ENCODE measurements around the gene PCDH9.

Gene PCDH9

DNA sequence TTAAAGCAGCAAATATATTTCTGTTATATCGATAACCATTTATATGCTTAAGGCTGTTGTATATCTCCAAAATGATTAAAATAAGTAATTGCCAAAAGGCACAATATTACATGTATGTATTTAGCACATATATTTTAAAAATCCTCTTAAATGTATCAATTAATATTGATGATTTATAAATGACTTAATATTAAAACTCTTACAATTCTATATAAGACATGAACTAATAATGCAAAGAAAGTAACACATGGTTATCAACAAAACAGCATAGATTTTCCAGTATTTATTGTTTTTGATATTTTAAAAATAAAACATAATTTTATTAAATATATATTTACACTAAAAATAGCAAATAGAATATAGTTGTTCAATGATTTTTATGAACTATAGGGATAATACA is 32.4 kb downstream of the PCDH9 start:
- H2AFZ ChIP-seq (ENCODE audit: low read length), result no peak overlapping the region
- H3K9ac ChIP-seq (ENCODE audit: low read length), result no peak overlapping the region
- peaks cover 16% of the 10 kb centered on the region for H3K4me1 ChIP-seq (ENCODE audit: insufficient read depth, low read length, severe bottlenecking)
- H3K27ac ChIP-seq (ENCODE audit: low read depth, low read length, poor library complexity, severe bottlenecking), result no peak overlapping the region
- no peak overlapping the region for H3K4me3 ChIP-seq (ENCODE audit: low read depth, low read length, poor library complexity, severe bottlenecking)
- H4K20me1 ChIP-seq (ENCODE audit: insufficient read depth, low read length), result no peaks in the 10 kb centered on the region
- H3K27me3 ChIP-seq (ENCODE audit: insufficient read depth, low read length), result no peaks in the 10 kb centered on the region
- no peaks in the 10 kb centered on the region; the same call in 1 of the 2 replicates for H3K36me3 ChIP-seq (ENCODE audit: insufficient read depth, low read length)
- peaks cover 7% of the 10 kb centered on the region; the same call in 1 of the 2 replicates for H3K9me3 ChIP-seq (ENCODE audit: low read length)
- TF ChIP-seq, protein P1, sequence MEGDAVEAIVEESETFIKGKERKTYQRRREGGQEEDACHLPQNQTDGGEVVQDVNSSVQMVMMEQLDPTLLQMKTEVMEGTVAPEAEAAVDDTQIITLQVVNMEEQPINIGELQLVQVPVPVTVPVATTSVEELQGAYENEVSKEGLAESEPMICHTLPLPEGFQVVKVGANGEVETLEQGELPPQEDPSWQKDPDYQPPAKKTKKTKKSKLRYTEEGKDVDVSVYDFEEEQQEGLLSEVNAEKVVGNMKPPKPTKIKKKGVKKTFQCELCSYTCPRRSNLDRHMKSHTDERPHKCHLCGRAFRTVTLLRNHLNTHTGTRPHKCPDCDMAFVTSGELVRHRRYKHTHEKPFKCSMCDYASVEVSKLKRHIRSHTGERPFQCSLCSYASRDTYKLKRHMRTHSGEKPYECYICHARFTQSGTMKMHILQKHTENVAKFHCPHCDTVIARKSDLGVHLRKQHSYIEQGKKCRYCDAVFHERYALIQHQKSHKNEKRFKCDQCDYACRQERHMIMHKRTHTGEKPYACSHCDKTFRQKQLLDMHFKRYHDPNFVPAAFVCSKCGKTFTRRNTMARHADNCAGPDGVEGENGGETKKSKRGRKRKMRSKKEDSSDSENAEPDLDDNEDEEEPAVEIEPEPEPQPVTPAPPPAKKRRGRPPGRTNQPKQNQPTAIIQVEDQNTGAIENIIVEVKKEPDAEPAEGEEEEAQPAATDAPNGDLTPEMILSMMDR (IDR thresholded peaks at IDR 0.05; ENCODE audit: low read length), result no peak
- no peak for TF ChIP-seq EZH2 (IDR thresholded peaks at IDR 0.05; ENCODE audit: borderline replicate concordance, low read length)
- H3F3A ChIP-seq (ENCODE audit: insufficient read depth, low read length), result no peaks in the 10 kb centered on the region
- H3K9me2 ChIP-seq (ENCODE audit: low read depth, low read length), result no peaks in the 10 kb centered on the region
- H3K4me2 ChIP-seq (ENCODE audit: low read length), result no peak overlapping the region
- H3K79me2 ChIP-seq (ENCODE audit: insufficient read depth, low read length), result no peaks in the 10 kb centered on the region

DNA sequence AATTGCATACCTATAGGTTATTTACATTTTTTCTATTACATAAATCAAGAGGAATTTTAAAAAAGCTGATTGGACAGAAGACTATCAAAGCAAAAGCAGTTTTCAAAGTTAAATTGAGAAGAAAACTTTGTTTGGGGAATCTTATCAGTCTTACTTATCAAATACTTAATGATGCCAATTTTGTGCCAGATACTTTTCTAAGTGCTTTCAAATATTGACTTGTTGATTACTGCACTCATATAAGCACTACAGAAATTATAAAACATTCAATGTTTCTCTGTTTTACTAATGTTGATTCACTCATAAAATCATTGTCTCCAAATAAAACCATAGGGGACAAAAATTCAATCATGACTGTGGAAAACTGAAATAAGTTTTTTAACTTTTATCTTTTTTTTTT is 36.2 kb downstream of the PCDH9 start:
- Histone ChIP-seq H3K79me2 (ENCODE audit: insufficient read depth, low read length) (no peaks in the 10 kb centered on the region), H3K27ac (ENCODE audit: low read depth, low read length, poor library complexity, severe bottlenecking) (no peak overlapping the region), H3F3A (ENCODE audit: insufficient read depth, low read length) (no peaks in the 10 kb centered on the region), H3K36me3 (ENCODE audit: insufficient read depth, low read length) (no peaks in the 10 kb centered on the region; the same call in 1 of the 2 replicates), H3K9ac (ENCODE audit: low read length) (no peak overlapping the region), H3K4me2 (ENCODE audit: low read length) (no peak overlapping the region), H3K4me1 (ENCODE audit: insufficient read depth, low read length, severe bottlenecking) (no peaks in the 10 kb centered on the region), H2AFZ (ENCODE audit: low read length) (peak overlapping the region; percentile 72; the same call in 1 of the 2 replicates), H3K9me3 (ENCODE audit: low read length) (peaks cover 7% of the 10 kb centered on the region; the same call in 1 of the 2 replicates), H3K4me3 (ENCODE audit: low read depth, low read length, poor library complexity, severe bottlenecking) (no peak overlapping the region), H3K27me3 (ENCODE audit: insufficient read depth, low read length) (no peaks in the 10 kb centered on the region), H3K9me2 (ENCODE audit: low read depth, low read length) (no peaks in the 10 kb centered on the region), H4K20me1 (ENCODE audit: insufficient read depth, low read length) (no peaks in the 10 kb centered on the region)
- TF ChIP-seq EZH2 (IDR thresholded peaks at IDR 0.05; ENCODE audit: borderline replicate concordance, low read length), result no peak
- TF ChIP-seq, protein P1 (IDR thresholded peaks at IDR 0.05; ENCODE audit: low read length), result no peak

DNA sequence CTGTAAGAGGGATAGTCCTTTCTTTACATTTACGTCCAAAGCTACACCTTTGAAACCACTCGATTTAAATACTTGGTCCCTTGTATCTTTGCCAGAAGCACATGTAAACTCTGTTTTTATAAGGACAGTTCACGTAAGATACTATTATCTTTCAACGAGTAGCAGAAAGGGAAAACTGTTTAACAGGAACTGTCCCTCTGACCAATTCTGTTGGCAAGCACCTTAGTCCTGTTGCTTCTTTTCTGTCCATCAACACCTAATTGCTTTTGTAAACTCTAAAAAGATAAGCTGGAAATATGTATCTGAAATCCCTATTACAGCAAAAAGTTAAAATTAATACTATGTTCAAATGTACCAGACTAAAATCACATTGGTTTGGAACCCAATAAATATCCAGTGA is 37.4 kb downstream of the PCDH9 start:
- Histone ChIP-seq H3K9ac (ENCODE audit: low read length) (no peak overlapping the region), H3F3A (ENCODE audit: insufficient read depth, low read length) (no peaks in the 10 kb centered on the region), H3K27me3 (ENCODE audit: insufficient read depth, low read length) (no peaks in the 10 kb centered on the region), H3K27ac (ENCODE audit: low read depth, low read length, poor library complexity, severe bottlenecking) (no peak overlapping the region), H3K4me3 (ENCODE audit: low read depth, low read length, poor library complexity, severe bottlenecking) (no peak overlapping the region), H3K36me3 (ENCODE audit: insufficient read depth, low read length) (no peaks in the 10 kb centered on the region; the same call in 1 of the 2 replicates), H3K4me2 (ENCODE audit: low read length) (no peak overlapping the region), H4K20me1 (ENCODE audit: insufficient read depth, low read length) (no peaks in the 10 kb centered on the region), H3K9me3 (ENCODE audit: low read length) (peaks cover 7% of the 10 kb centered on the region; the same call in 1 of the 2 replicates), H2AFZ (ENCODE audit: low read length) (no peak overlapping the region), H3K9me2 (ENCODE audit: low read depth, low read length) (no peaks in the 10 kb centered on the region), H3K79me2 (ENCODE audit: insufficient read depth, low read length) (no peaks in the 10 kb centered on the region), H3K4me1 (ENCODE audit: insufficient read depth, low read length, severe bottlenecking) (no peaks in the 10 kb centered on the region)
- TF ChIP-seq EZH2 (IDR thresholded peaks at IDR 0.05; ENCODE audit: borderline replicate concordance, low read length), result no peak
- TF ChIP-seq, protein P1 (IDR thresholded peaks at IDR 0.05; ENCODE audit: low read length), result no peak

Measured in OCI-LY1 (cell line).